Trophoblast cell (in vitro differentiated cells and primary cell): Measurements from ENCODE around the gene RGS1. TPM values are rescaled to one million over a fixed set of nuclear protein-coding genes. Genes with fewer than 3 reads are reported as not detected.

Experiments used
- DNase-seq, 2 donors: peaks; one replicate each; pipeline ENCODE4 v3.0.0-alpha.2; 2016
- H2AFZ ChIP-seq: 2 replicates; pipeline ENCODE4 v1.6.1; 2013; ENCODE audit warnings: low read length, moderate library complexity, mild to moderate bottlenecking; ENCODE audit not compliant: insufficient read depth, poor library complexity
- H2AK5ac ChIP-seq: 2 replicates; pipeline ENCODE4 v1.6.1; 2013; ENCODE audit warnings: mild to moderate bottlenecking, low read length
- H2BK120ac ChIP-seq: 2 replicates; pipeline ENCODE4 v1.6.1; 2013; ENCODE audit warnings: low read length, mild to moderate bottlenecking, moderate library complexity; ENCODE audit not compliant: insufficient read depth, poor library complexity
- H2BK12ac ChIP-seq: 2 replicates; pipeline ENCODE4 v1.6.1; 2013; ENCODE audit warnings: mild to moderate bottlenecking, low read length, moderate library complexity
- H2BK5ac ChIP-seq: 2 replicates; pipeline ENCODE4 v1.6.1; 2013; ENCODE audit warnings: low read length, low read depth, moderate library complexity, mild to moderate bottlenecking; ENCODE audit not compliant: poor library complexity
- H3K14ac ChIP-seq: 2 replicates; pipeline ENCODE4 v1.6.1; 2013; ENCODE audit warnings: mild to moderate bottlenecking, low read length
- H3K18ac ChIP-seq: 2 replicates; pipeline ENCODE4 v1.6.1; 2013; ENCODE audit warnings: mild to moderate bottlenecking, low read length
- H3K23ac ChIP-seq: 2 replicates; pipeline ENCODE4 v1.6.1; 2013; ENCODE audit warnings: low read length
- H3K27ac ChIP-seq: 2 replicates; pipeline ENCODE4 v1.5.1; 2013; ENCODE audit warnings: low read depth, mild to moderate bottlenecking, inconsistent platforms, low read length, moderate library complexity
- H3K27me3 ChIP-seq: 2 replicates; pipeline ENCODE4 v1.6.1; 2013; ENCODE audit warnings: inconsistent platforms, mild to moderate bottlenecking, low read length, moderate library complexity; ENCODE audit not compliant: insufficient read depth
- H3K36me3 ChIP-seq, 2 experiments: 1 replicate in 1 of 2; 2 replicates in 1 of 2; pipeline ENCODE4 v1.6.1; 2013; ENCODE audit warnings: low read length in 2 of 2, mild to moderate bottlenecking in 2 of 2, moderate library complexity in 1 of 2; ENCODE audit not compliant: insufficient read depth in 2 of 2, control insufficient read depth in 1 of 2
- H3K4ac ChIP-seq: 2 replicates; pipeline ENCODE4 v1.6.1; 2013; ENCODE audit warnings: low read depth, mild to moderate bottlenecking, low read length, moderate library complexity
- H3K4me1 ChIP-seq, 2 experiments: 1 replicate in 1 of 2; 2 replicates in 1 of 2; pipeline ENCODE4 v1.6.1; 2013; ENCODE audit warnings: low read length in 2 of 2, mild to moderate bottlenecking in 2 of 2, moderate library complexity in 1 of 2; ENCODE audit not compliant: insufficient read depth in 2 of 2, control insufficient read depth in 1 of 2
- H3K4me2 ChIP-seq: 2 replicates; pipeline ENCODE4 v1.6.1; 2013; ENCODE audit warnings: inconsistent platforms, mild to moderate bottlenecking, low read length, moderate library complexity
- H3K4me3 ChIP-seq: 2 replicates; pipeline ENCODE4 v1.5.1; 2013; ENCODE audit warnings: mild to moderate bottlenecking, low read depth, low read length, inconsistent platforms
- H3K79me1 ChIP-seq: one replicate; pipeline ENCODE4 v1.6.1; 2013; ENCODE audit warnings: low read length
- H3K79me2 ChIP-seq: 2 replicates; pipeline ENCODE4 v1.6.1; 2013; ENCODE audit warnings: low read length, mild to moderate bottlenecking; ENCODE audit not compliant: control insufficient read depth, insufficient read depth, poor library complexity
- H3K9ac ChIP-seq: 2 replicates; pipeline ENCODE4 v1.6.1; 2013; ENCODE audit warnings: mild to moderate bottlenecking, low read length
- H3K9me3 ChIP-seq: 2 replicates; pipeline ENCODE4 v1.6.1; 2013; ENCODE audit warnings: low read depth, mild to moderate bottlenecking, control low read depth, inconsistent platforms, low read length; ENCODE audit not compliant: insufficient read depth
- H4K12ac ChIP-seq: 2 replicates; pipeline ENCODE4 v1.6.1; 2013; ENCODE audit warnings: low read depth, mild to moderate bottlenecking, low read length, moderate library complexity
- H4K8ac ChIP-seq: 2 replicates; pipeline ENCODE4 v1.6.1; 2013; ENCODE audit warnings: low read depth, mild to moderate bottlenecking, low read length, moderate library complexity
- H4K91ac ChIP-seq: one replicate; pipeline ENCODE4 v1.6.1; 2013; ENCODE audit warnings: low read depth, mild to moderate bottlenecking, low read length, moderate library complexity
- WGBS: extraction: QIAGEN DNeasy Blood & Tissue Kit; methylation state at CpG from one replicate; pipeline ENCODE4 v1.1.7; 2013; ENCODE audit warnings: missing lambda C conversion rate; ENCODE audit not compliant: insufficient read length, insufficient coverage; ENCODE audit errors: extremely low coverage; 5-methylcytosine and 5-hydroxymethylcytosine counted together
- polyA plus RNA-seq: library from polyadenylated mRNA; stranded (reverse); fragments of 200-250 nt; gene quantifications from 2 replicates; pipeline ENCODE4 v1.2.3, GENCODE V29; 2013

The RGS1 gene
- 1.3 and 1.7 TPM in 2 replicates for polyA plus RNA-seq

- no peaks in the 10 kb centered on the region for H3K36me3 ChIP-seq
- H3K4me1 ChIP-seq: peaks cover 0 to 4% of the 10 kb centered on the region in 2 experiments
- H2AFZ ChIP-seq: no peak within 1 kb of the TSS
- no peak within 1 kb of the TSS for H3K23ac ChIP-seq
- no peak within 1 kb of the TSS for H2BK5ac ChIP-seq
- peak within 1 kb of the TSS; percentile 13 for H3K4me2 ChIP-seq
- no peak within 1 kb of the TSS for H3K14ac ChIP-seq
- H4K12ac ChIP-seq: no peak within 1 kb of the TSS
- H3K4ac ChIP-seq: no peak within 1 kb of the TSS
- no peaks in the 10 kb centered on the region for H3K79me2 ChIP-seq
- H2AK5ac ChIP-seq: no peak within 1 kb of the TSS
- no CpG with 5 or more reads among the region's 7 CpGs for WGBS
- peaks cover 3% of the 10 kb centered on the region for H3K79me1 ChIP-seq
- no peak within 1 kb of the TSS for H4K91ac ChIP-seq
- H4K8ac ChIP-seq: no peak within 1 kb of the TSS
- peak; percentile 17 to 41 for DNase-seq
- no peak within 1 kb of the TSS for H2BK120ac ChIP-seq
- H3K9me3 ChIP-seq: no peaks in the 10 kb centered on the region
- no peak within 1 kb of the TSS for H3K4me3 ChIP-seq
- H3K18ac ChIP-seq: no peak within 1 kb of the TSS
- H3K9ac ChIP-seq: no peak within 1 kb of the TSS
- no peak within 1 kb of the TSS for H3K27ac ChIP-seq
- no peak within 1 kb of the TSS for H2BK12ac ChIP-seq
- H3K27me3 ChIP-seq: no peaks in the 10 kb centered on the region
Measured at GRCh38 chr1:192575499-192576189, at the start of gene RGS1. TSS of gene RGS1 (plus strand) at chr1:192575773. CDS start at chr1:192575793, 20 bp downstream.

GRCh38 chr1:192527111-192527795, 48.3 kb upstream of the RGS1 start:
- Histone ChIP-seq H3K4me3 (no peak overlapping the region), H3K79me2 (no peaks in the 10 kb centered on the region), H2BK120ac (no peak overlapping the region), H3K4ac (no peak overlapping the region), H2AK5ac (no peak overlapping the region), H4K12ac (no peak overlapping the region), H2AFZ (no peak overlapping the region), H3K18ac (no peak overlapping the region), H3K4me1 (no peaks in the 10 kb centered on the region), H4K8ac (no peak overlapping the region), H3K23ac (no peak overlapping the region), H3K9ac (no peak overlapping the region), H2BK5ac (no peak overlapping the region), H3K4me2 (no peak overlapping the region), H3K27ac (no peak overlapping the region), H4K91ac (no peak overlapping the region), H3K14ac (no peak overlapping the region), H3K36me3 (no peaks in the 10 kb centered on the region), H2BK12ac (no peak overlapping the region), H3K9me3 (no peaks in the 10 kb centered on the region), H3K27me3 (no peaks in the 10 kb centered on the region), H3K79me1 (peaks cover 3% of the 10 kb centered on the region)
- WGBS: no CpG with 5 or more reads among the region's 5 CpGs
- DNase-seq: no peak

- Histone ChIP-seq H2BK12ac (peak overlapping the region; percentile 58), H3K36me3 (no peaks in the 10 kb centered on the region), H3K9ac (no peak overlapping the region), H3K18ac (no peak overlapping the region), H4K8ac (no peak overlapping the region), H2AFZ (no peak overlapping the region), H3K14ac (no peak overlapping the region), H3K27me3 (no peaks in the 10 kb centered on the region), H3K4me1 (no peaks in the 10 kb centered on the region), H4K12ac (no peak overlapping the region), H4K91ac (no peak overlapping the region), H2BK120ac (no peak overlapping the region), H3K79me2 (no peaks in the 10 kb centered on the region), H3K4me3 (no peak overlapping the region), H3K4ac (no peak overlapping the region), H3K27ac (no peak overlapping the region), H2AK5ac (no peak overlapping the region), H3K9me3 (no peaks in the 10 kb centered on the region), H3K79me1 (peaks cover 3% of the 10 kb centered on the region), H3K23ac (no peak overlapping the region), H3K4me2 (no peak overlapping the region), H2BK5ac (no peak overlapping the region)
- no peak for DNase-seq
Measured at GRCh38 chr1:192527950-192528349, 47.6 kb upstream of the RGS1 start.

- Histone ChIP-seq H2AFZ (no peak overlapping the region), H3K18ac (no peak overlapping the region), H3K9me3 (no peaks in the 10 kb centered on the region), H3K23ac (no peak overlapping the region), H2AK5ac (no peak overlapping the region), H2BK120ac (peak overlapping the region; percentile 7), H3K79me1 (peaks cover 7% of the 10 kb centered on the region), H4K8ac (no peak overlapping the region), H4K91ac (no peak overlapping the region), H3K27ac (peak overlapping the region; percentile 58), H2BK5ac (no peak overlapping the region), H3K14ac (no peak overlapping the region), H3K4me2 (no peak overlapping the region), H4K12ac (no peak overlapping the region), H3K4me1 (peaks cover 2 to 4% of the 10 kb centered on the region in 2 experiments), H3K27me3 (no peaks in the 10 kb centered on the region), H3K4ac (no peak overlapping the region), H3K4me3 (no peak overlapping the region), H3K36me3 (no peaks in the 10 kb centered on the region), H3K9ac (no peak overlapping the region), H2BK12ac (no peak overlapping the region), H3K79me2 (no peaks in the 10 kb centered on the region)
- no CpG with 5 or more reads among the region's 3 CpGs for WGBS
- DNase-seq: no peak
Measured at GRCh38 chr1:192529031-192529755, 46.4 kb upstream of the RGS1 start.
